GM12865 (cell line): ENCODE measurements around the gene GLE1.
"Not testable (repeated sequence)": the region's sequence is repeated elsewhere in the genome, so short reads cannot be mapped to it uniquely, and the experiment has no call there.

Experiments
- DNase-seq: peaks from one replicate; pipeline ENCODE4 v3.0.0; 2010; ENCODE audit warnings: low read depth
- H3K4me3 ChIP-seq: 2 replicates; pipeline ENCODE4 v1.5.1; 2011; ENCODE audit warnings: mild to moderate bottlenecking, low read depth, low read length, control low read depth
- TF ChIP-seq, protein P1 (sequence below): IDR thresholded peaks from 2 replicates; pipeline ENCODE4 v1.5.1; 2011; ENCODE audit warnings: low read length, control low read depth, low read depth, inconsistent platforms; ENCODE audit not compliant: insufficient read depth; ENCODE audit errors: missing control alignments

GLE1 gene

DNA sequence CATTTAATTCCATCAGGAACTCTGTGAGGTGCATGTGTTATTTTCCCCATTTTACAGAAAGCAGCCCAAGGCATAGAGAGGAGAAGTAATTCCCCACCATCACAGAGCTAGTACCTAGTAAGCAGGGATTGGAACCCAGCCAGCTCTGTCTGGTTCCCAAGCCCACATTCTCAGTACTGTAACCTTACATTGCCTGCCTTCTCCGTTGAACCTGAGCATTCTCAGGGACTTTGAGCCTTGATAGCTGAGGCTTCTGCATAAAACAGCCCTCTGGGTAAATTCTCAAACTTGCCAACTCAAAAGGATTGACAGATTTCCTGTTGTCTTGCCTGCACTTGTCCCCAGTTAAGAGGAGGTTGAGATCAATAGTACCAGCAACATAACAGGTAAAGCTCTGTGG, 9.2 kb upstream of the GLE1 start:
- no peak overlapping the region for H3K4me3 ChIP-seq
- no peak for DNase-seq
- TF ChIP-seq, protein P1, sequence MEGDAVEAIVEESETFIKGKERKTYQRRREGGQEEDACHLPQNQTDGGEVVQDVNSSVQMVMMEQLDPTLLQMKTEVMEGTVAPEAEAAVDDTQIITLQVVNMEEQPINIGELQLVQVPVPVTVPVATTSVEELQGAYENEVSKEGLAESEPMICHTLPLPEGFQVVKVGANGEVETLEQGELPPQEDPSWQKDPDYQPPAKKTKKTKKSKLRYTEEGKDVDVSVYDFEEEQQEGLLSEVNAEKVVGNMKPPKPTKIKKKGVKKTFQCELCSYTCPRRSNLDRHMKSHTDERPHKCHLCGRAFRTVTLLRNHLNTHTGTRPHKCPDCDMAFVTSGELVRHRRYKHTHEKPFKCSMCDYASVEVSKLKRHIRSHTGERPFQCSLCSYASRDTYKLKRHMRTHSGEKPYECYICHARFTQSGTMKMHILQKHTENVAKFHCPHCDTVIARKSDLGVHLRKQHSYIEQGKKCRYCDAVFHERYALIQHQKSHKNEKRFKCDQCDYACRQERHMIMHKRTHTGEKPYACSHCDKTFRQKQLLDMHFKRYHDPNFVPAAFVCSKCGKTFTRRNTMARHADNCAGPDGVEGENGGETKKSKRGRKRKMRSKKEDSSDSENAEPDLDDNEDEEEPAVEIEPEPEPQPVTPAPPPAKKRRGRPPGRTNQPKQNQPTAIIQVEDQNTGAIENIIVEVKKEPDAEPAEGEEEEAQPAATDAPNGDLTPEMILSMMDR: no peak

DNA sequence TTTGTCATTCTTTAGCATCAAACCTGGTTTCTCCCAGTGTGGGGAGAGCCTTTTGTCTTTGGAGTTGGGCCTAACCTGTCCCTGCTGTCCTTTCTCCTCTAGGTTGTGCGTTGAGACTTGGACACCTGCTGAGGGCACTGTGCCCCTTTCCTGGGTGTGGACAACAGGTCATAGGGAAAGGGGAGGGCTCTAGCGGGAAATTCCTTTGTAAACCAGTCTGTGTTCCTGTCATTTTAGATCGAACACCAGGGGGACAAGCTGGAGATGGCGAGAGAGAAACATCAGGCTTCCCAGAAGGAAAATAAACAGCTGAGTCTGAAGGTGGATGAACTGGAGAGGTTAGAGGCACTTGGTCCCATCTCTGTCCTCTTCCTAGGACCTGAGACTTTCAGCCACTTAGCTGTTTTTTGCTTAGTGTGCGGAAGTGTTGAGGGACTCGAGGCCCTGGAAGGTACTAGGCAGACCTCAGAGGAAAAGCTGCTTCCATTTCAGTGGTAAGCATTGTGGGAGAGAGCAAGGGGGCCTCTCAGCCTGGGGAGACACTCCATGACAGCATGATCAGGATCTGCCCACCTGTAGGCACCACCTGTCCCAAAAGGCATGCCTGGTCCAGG, 8.6 kb upstream of the GLE1 start:
- H3K4me3 ChIP-seq: no peak overlapping the region
- no peak for DNase-seq
- TF ChIP-seq, protein P1: no peak

DNA sequence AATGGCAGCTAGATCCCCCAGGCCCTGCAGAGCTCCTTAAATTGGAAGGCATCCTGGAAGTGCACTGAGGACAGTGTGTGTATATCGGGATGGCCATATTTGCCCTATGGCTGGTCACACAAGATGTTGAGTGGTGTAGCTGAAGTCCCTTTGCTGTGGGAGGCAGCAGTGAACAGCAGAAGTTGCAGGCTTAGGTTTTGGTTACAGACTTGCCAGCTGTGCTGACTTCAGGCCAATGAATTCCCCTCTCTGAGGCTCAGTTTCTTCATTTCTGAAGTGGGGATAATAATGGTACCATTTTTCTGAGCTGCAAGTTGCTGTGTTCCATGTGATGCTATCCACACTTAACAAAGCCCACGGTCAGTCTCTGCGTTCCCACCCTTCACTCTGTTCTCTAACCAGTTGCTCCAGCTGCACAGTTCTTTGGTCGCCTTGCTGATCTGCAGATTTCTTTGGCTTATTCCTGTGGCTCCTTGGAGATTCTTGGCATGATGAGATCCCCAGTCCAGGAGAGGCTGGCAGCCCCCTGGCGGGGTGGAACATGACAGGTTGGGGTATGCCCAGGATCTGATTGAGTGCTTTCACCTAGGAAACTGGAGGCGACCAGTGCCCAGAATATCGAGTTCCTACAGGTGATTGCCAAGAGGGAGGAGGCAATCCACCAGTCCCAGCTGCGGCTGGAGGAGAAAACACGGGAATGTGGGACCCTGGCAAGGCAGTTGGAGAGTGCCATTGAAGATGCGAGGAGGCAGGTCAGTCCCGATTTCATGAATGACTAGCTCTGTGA, 6.5 kb upstream of the GLE1 start:
- H3K4me3 ChIP-seq: no peak overlapping the region
- TF ChIP-seq, protein P1: no peak
- DNase-seq: no peak

DNA sequence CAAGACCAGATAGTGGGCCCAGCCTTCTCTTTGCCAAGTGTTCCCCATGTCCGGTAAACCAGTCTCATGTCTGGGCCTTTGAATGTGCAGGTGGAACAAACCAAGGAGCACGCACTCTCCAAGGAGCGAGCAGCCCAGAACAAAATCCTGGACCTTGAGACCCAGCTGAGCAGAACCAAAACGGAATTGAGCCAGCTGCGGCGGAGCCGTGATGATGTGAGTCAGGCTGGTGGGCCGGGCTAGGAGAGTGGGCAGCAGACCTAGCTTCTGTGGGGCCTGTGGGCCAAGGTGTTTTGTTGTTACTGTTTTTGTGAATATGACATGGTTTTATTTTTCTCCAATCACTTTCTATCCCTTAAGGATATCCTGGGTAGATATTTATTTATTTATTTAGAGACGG, 5.6 kb upstream of the GLE1 start:
- no peak for DNase-seq
- H3K4me3 ChIP-seq: no peak overlapping the region
- TF ChIP-seq, protein P1: no peak

DNA sequence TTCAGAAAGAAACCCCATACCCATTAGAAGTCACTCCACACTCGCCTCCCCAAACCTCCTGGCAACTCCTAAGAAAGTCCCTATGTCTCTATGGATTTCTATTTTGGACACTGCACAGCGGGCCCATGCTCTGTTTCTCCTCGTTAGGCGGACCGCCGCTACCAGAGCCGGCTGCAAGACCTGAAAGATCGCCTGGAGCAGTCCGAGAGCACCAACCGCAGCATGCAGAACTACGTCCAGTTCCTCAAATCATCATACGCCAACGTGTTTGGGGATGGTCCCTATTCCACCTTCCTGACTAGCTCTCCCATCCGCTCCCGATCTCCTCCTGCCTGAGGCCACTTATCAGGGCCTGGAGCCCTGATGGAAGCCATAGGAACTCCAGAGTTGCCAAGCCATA, 4.6 kb upstream of the GLE1 start:
- H3K4me3 ChIP-seq: no peak overlapping the region
- DNase-seq: no peak
- TF ChIP-seq, protein P1: no peak

DNA sequence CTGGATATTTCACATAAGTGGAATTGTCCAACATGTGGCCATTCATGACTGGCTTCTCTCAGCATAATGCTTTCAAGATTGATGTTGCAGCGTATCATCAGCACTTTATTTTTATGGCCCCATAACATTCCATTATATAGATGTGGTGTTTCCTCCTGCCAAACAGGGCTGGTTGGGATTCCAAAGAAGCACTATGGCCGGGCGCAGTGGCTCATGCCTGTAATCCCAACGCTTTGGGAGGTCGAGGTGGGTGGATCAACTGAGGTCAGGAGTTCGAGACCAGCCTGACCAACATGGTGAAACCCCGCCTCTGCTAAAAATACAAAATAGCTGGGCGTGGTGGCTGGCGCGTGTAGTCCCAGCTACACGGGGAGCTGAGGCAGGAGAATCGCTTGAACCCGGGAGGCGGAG, 1.1 kb upstream of the GLE1 start:
- not testable (repeated sequence) for DNase-seq, H3K4me3 ChIP-seq

DNA sequence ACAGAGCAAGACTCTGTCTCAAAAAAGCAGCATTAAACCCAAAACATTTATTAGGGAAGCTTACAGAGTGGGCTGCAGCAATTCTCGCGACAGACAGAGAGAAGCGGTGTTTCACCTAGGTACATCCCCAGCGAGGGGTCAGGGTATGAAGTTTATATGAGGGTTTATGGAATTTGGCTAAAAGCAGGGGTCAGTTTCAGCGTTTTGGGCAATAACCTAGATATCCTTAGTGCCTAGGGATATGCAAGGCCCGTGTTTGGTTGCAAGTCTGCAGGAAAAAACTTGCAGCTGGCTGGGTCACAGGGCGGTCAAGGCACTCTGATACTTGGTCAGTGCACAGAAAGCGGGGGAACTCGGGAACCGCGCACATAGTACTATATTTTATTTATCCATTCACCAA, 649 bp upstream of the GLE1 start:
- DNase-seq: peak; percentile 38
- TF ChIP-seq, protein P1: no peak
- H3K4me3 ChIP-seq: peak overlapping the region; percentile 81
